K562 (cell line): ENCODE results near the gene ATG4D. TPM values are rescaled to one million over a fixed set of nuclear protein-coding genes. Genes with fewer than 3 reads are reported as not detected.

Experiments used
- ARID2 ChIP-seq: fragments of 450-650 bp; IDR thresholded peaks from 2 replicates; pipeline ENCODE4 v1.6.1; 2017; ENCODE audit warnings: antibody characterized with exemption, mild to moderate bottlenecking
- BMI1 ChIP-seq: fragments of 150-350 bp; IDR thresholded peaks from 2 replicates; pipeline ENCODE4 v1.6.1; 2014; ENCODE audit warnings: low read length
- CHD1 ChIP-seq: fragments of 200-600 bp; sonication (generic); IDR thresholded peaks from one replicate; pipeline ENCODE4 v1.6.1; 2012; ENCODE audit warnings: mild to moderate bottlenecking, moderate library complexity, low read length, inconsistent platforms
- COPS2 ChIP-seq: fragments of 450-650 bp; conservative IDR thresholded peaks from 2 replicates; pipeline ENCODE4 v1.6.1; 2016; ENCODE audit warnings: mild to moderate bottlenecking, moderate library complexity
- E2F3 ChIP-seq: fragments of 250-450 bp; sonication (Bioruptor Pico); IDR thresholded peaks from 2 replicates; pipeline ENCODE4 v1.4.0; 2020; ENCODE audit warnings: mild to moderate bottlenecking
- FOS ChIP-seq: IDR thresholded peaks from 3 replicates; pipeline ENCODE4 v1.6.1; 2011; ENCODE audit not compliant: insufficient read length; ENCODE audit errors: extremely low read depth
- HDAC3 ChIP-seq: fragments of 450-650 bp; IDR thresholded peaks from 2 replicates; pipeline ENCODE4 v1.6.1; 2018; ENCODE audit warnings: borderline replicate concordance, mild to moderate bottlenecking, moderate library complexity; ENCODE audit not compliant: partially characterized antibody
- HDGF ChIP-seq: fragments of 450-650 bp; IDR thresholded peaks from 2 replicates; pipeline ENCODE4 v1.6.1; 2016
- KDM4B ChIP-seq, 2 experiments: fragments of 450-650 bp in 1 of 2; sonication (generic) in 1 of 2; IDR thresholded peaks; 2 replicates each; pipeline ENCODE4 v1.6.1; 2016 to 2017; ENCODE audit warnings: borderline replicate concordance in 2 of 2, antibody characterized with exemption in 1 of 2, low read depth in 1 of 2, mild to moderate bottlenecking in 1 of 2
- KLF6 ChIP-seq: fragments of 250-450 bp; sonication (Bioruptor Pico); IDR thresholded peaks from 2 replicates; pipeline ENCODE4 v1.4.0; 2020; ENCODE audit warnings: mild to moderate bottlenecking, moderate library complexity, borderline replicate concordance
- LEF1 ChIP-seq: fragments of 450-650 bp; IDR thresholded peaks from 2 replicates; pipeline ENCODE4 v1.6.1; 2016; ENCODE audit warnings: mild to moderate bottlenecking
- MEF2D ChIP-seq: conservative IDR thresholded peaks from 2 replicates; pipeline ENCODE4 v1.6.1; 2016; ENCODE audit warnings: low read depth, missing genetic modification characterization, missing compliant biosample characterization
- NFE2 ChIP-seq: IDR thresholded peaks from 2 replicates; pipeline ENCODE4 v1.6.1; 2014; ENCODE audit warnings: antibody characterized with exemption, low read depth
- RBM25 ChIP-seq: fragments of 200-400 bp; formaldehyde crosslinking; IDR thresholded peaks from 2 replicates; pipeline ENCODE4 v1.6.1; 2018; ENCODE audit warnings: low read length, low read depth, moderate library complexity; ENCODE audit not compliant: severe bottlenecking
- SAFB2 ChIP-seq: fragments of 200-400 bp; formaldehyde crosslinking; IDR thresholded peaks from 2 replicates; pipeline ENCODE4 v1.6.1; 2018; ENCODE audit warnings: borderline replicate concordance, low read length, low read depth, moderate library complexity; ENCODE audit not compliant: severe bottlenecking
- SIRT6 ChIP-seq: IDR thresholded peaks from one replicate; pipeline ENCODE4 v1.6.1; 2012; ENCODE audit warnings: low read depth, mild to moderate bottlenecking, control low read depth, inconsistent platforms, low read length, moderate library complexity
- SMAD2 ChIP-seq: fragments of 150-350 bp; IDR thresholded peaks from 2 replicates; pipeline ENCODE4 v1.6.1; 2014; ENCODE audit warnings: low read depth, mild to moderate bottlenecking, low read length
- SRF ChIP-seq, 2 experiments: fragments of 250-450, 450-650 bp in 1 of 2; sonication (Bioruptor Pico) in 1 of 2; sonication (generic) in 1 of 2; formaldehyde crosslinking; IDR thresholded peaks; 2 replicates each; pipeline versions ENCODE4 v1.5.0 to v1.5.1; 2020 to 2022; ENCODE audit warnings: mild to moderate bottlenecking in 1 of 2, missing genetic modification reagents in 1 of 2
- TGIF2 ChIP-seq: sonication (generic); formaldehyde crosslinking; IDR thresholded peaks from 2 replicates; pipeline ENCODE4 v1.8.1; 2022; ENCODE audit warnings: mild to moderate bottlenecking, missing genetic modification reagents, moderate library complexity
- THRAP3 ChIP-seq: fragments of 450-650 bp; IDR thresholded peaks from 2 replicates; pipeline ENCODE4 v1.6.1; 2016; ENCODE audit warnings: mild to moderate bottlenecking, inconsistent platforms, borderline replicate concordance
- YY1 ChIP-seq, 3 experiments: IDR thresholded peaks; 2 replicates each; pipeline ENCODE4 v1.6.1; 2011; ENCODE audit warnings: low read length in 2 of 3, mild to moderate bottlenecking in 2 of 3, moderate library complexity in 2 of 3, borderline replicate concordance in 1 of 3, control low read depth in 1 of 3, low read depth in 1 of 3; ENCODE audit not compliant: insufficient read depth in 3 of 3, insufficient replicate concordance in 2 of 3, control insufficient read depth in 1 of 3, insufficient read length in 1 of 3; ENCODE audit errors: extremely low read depth in 1 of 3
- ZFX ChIP-seq: sonication (generic); formaldehyde crosslinking; IDR thresholded peaks from 2 replicates; pipeline ENCODE4 v1.8.0; 2022; ENCODE audit warnings: mild to moderate bottlenecking, missing genetic modification reagents, moderate library complexity
- ZNF174 ChIP-seq: fragments of 250-450 bp; sonication (Bioruptor Pico); IDR thresholded peaks from 2 replicates; pipeline ENCODE4 v1.4.0; 2020; ENCODE audit warnings: mild to moderate bottlenecking
- ZNF507 ChIP-seq: conservative IDR thresholded peaks from 2 replicates; pipeline ENCODE4 v1.6.1; 2017; ENCODE audit warnings: missing genetic modification characterization, missing compliant biosample characterization
- ZNF561 ChIP-seq: fragments of 450-650 bp; formaldehyde crosslinking; conservative IDR thresholded peaks from 2 replicates; pipeline ENCODE4 v1.4.0; 2020; ENCODE audit warnings: mild to moderate bottlenecking, moderate library complexity
- ZNF75A ChIP-seq: fragments of 450-650 bp; formaldehyde crosslinking; IDR thresholded peaks from 2 replicates; pipeline ENCODE4 v1.4.0; 2020; ENCODE audit warnings: mild to moderate bottlenecking
- polyA plus RNA-seq, 8 experiments: library from polyadenylated mRNA; depleted of rRNA in 4 of 8; stranded (reverse) in 5 of 8; unstranded in 3 of 8; fragments of >200 nt; fragmentation: Nextera tagmentation in 2 of 8; fragmentation: Illumina TruSeq in 1 of 8; extraction: Ambion mirVana in 2 of 8; extraction: Trizol in 1 of 8; gene quantifications; 2 replicates each; pipeline versions ENCODE4 v1.2.1 to v1.2.3, GENCODE V29; 2011 to 2014; ENCODE audit warnings: inconsistent platforms in 1 of 8, missing spikeins in 1 of 8
- total RNA-seq, 7 experiments: library from RNA; depleted of rRNA in 6 of 7; stranded (reverse); fragments of >200 nt in 6 of 7; fragmentation: Illumina TruSeq in 2 of 7; extraction: Trizol in 2 of 7; gene quantifications; 2 replicates each; pipeline versions ENCODE4 v1.2.1 to v1.2.3, GENCODE V29; 2011 to 2021; ENCODE audit warnings: low replicate concordance in 1 of 7
- TF ChIP-seq, protein P1 (sequence below), 2 experiments: fragments of 200-800 bp in 1 of 2; sonication (Bioruptor generic) in 1 of 2; sonication (generic) in 1 of 2; formaldehyde crosslinking in 1 of 2; IDR thresholded peaks in 1 of 2; conservative IDR thresholded peaks in 1 of 2; 2 replicates each; pipeline versions ENCODE4 v1.5.0 to v1.6.1; 2016 to 2020; ENCODE audit warnings: missing compliant biosample characterization in 1 of 2, missing genetic modification characterization in 1 of 2, missing genetic modification reagents in 1 of 2
- TF ChIP-seq, protein P2 (sequence below): fragments of 450-650 bp; formaldehyde crosslinking; IDR thresholded peaks from 2 replicates; pipeline ENCODE4 v1.4.0; 2022; ENCODE audit warnings: missing genetic modification characterization

Gene ATG4D
- total and polyA plus RNA-seq, 9 of the 15 experiments (the other 6 are each of a cell fraction or from before 2014, with no cell fraction given): 0.51 to 66.1 (median 22.9) TPM

DNA sequence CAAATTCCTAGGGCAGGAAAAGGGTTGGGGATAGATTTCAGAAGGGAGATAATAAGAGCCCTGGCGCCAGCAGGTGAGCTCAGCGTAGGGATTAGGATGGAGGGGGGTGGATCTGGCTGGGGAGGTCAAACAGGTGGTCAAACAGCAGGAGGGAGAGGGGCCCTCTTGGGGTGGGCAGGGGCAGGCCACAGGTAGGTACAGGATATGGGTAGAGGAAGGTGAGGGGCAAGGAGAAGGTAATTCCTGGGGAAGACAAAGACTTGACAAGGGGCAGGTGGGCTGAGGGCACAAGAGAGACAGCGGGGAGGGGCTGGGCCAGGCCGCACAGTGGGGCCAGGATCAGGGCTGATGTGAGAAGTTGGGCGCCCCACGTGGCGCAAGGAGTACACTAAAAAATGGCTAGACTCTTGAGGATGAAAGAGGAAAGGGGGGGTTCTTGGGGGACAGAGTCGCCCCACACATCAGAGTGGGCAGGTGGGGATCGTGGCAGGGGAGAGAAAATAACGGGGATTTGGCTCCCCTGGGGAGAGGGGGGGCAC lies 21.4 kb downstream of the ATG4D start (continued):
- TF ChIP-seq YY1 (IDR thresholded peaks at IDR 0.05; ENCODE audit: borderline replicate concordance in 1 of 3, control insufficient read depth in 1 of 3, extremely low read depth in 1 of 3, insufficient read depth in 3 of 3, insufficient read length in 1 of 3, insufficient replicate concordance in 2 of 3, low read depth in 1 of 3, low read length in 2 of 3) (peak in 2 of 3 experiments; percentile 39 to 59), BMI1 (no peak), CHD1 (peak; percentile 3), HDAC3 (no peak), KLF6 (no peak), FOS (no peak), ARID2 (no peak), THRAP3 (no peak), MEF2D (tag) (no peak), ZNF75A (CRISPR knock-in tag) (no peak), SMAD2 (no peak), COPS2 (no peak), HDGF (peak; percentile 87; the same call in 1 of the 2 replicates), SIRT6 (no peak), ZNF561 (CRISPR knock-in tag) (no peak), LEF1 (no peak), SRF (CRISPR knock-in tag; IDR thresholded peaks at IDR 0.05) (no peak), ZNF174 (CRISPR knock-in tag) (no peak), ZNF507 (no peak), KDM4B (IDR thresholded peaks at IDR 0.05; ENCODE audit: borderline replicate concordance in 2 of 2, low read depth in 1 of 2) (no peak), NFE2 (no peak), RBM25 (no peak), TGIF2 (CRISPR knock-in tag) (no peak), ZFX (CRISPR knock-in tag) (peak; percentile 34; the same call in 1 of the 2 replicates), SAFB2 (no peak), E2F3 (CRISPR knock-in tag) (no peak)
- TF ChIP-seq, protein P1, sequence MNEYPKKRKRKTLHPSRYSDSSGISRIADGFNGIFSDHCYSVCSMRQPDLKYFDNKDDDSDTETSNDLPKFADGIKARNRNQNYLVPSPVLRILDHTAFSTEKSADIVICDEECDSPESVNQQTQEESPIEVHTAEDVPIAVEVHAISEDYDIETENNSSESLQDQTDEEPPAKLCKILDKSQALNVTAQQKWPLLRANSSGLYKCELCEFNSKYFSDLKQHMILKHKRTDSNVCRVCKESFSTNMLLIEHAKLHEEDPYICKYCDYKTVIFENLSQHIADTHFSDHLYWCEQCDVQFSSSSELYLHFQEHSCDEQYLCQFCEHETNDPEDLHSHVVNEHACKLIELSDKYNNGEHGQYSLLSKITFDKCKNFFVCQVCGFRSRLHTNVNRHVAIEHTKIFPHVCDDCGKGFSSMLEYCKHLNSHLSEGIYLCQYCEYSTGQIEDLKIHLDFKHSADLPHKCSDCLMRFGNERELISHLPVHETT (CRISPR knock-in tag; conservative IDR thresholded peaks at IDR 0.05 in 1 of 2, IDR thresholded peaks at IDR 0.05 in 1 of 2): no peak
- TF ChIP-seq, protein P2, sequence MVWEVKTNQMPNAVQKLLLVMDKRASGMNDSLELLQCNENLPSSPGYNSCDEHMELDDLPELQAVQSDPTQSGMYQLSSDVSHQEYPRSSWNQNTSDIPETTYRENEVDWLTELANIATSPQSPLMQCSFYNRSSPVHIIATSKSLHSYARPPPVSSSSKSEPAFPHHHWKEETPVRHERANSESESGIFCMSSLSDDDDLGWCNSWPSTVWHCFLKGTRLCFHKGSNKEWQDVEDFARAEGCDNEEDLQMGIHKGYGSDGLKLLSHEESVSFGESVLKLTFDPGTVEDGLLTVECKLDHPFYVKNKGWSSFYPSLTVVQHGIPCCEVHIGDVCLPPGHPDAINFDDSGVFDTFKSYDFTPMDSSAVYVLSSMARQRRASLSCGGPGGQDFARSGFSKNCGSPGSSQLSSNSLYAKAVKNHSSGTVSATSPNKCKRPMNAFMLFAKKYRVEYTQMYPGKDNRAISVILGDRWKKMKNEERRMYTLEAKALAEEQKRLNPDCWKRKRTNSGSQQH (CRISPR knock-in tag): no peak
